Inferior parietal cortex (tissue), 1 donor: Measurements from ENCODE around the gene COX8A.
A peak's percentile ranks its signal among the peaks of the same experiment; 100 is the strongest.

Experiments
- DNase-seq: peaks from one replicate; pipeline ENCODE4 v3.0.0-alpha.2; 2016; ENCODE audit errors: extremely low spot score

The COX8A gene

DNA sequence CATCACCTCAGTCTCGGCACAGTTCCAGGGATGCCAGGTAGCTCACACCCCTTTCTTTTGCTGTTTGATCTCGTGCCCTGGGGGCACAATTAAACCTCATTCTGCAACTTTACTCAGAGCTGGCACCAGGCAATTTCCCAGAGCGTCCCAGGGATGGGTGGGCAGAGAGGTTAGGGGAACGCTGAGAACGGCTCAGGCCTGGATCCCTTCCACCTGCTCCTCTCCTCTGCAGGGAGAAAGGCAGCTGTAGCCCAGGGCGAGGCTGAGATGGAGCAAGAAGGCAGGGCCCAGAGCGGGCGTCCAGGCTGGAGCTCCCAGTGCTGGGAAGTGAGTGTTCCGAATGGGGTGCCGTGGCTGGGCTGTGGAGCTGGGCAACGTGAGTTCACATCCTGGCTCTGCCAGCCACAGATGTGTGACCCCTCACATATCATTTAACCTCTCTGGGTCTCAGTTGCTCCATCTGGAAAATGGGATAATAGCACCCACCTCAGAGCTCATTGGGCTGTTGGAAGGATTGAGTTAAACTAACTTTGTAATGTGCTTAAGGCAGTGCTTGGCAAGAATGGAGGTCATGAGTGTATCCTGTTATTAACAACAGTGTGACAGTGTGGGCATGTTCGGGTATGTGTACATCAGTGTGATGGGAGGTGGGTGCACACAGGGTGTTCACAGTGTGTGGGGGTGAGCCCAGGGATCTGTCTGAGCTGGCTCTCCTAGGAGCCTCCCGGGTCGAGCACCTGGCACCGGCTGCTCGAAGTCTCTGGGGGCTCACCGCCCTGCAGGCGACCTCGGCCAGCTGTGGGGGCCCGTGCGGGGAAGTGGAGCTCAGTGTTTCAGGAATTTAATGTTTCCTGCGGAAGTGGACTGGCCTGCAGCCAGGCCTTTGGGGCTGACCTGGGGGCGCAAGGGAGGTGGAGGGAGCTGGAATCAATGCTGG lies 27.3 kb downstream of the COX8A start:
- DNase-seq = no peak

DNA sequence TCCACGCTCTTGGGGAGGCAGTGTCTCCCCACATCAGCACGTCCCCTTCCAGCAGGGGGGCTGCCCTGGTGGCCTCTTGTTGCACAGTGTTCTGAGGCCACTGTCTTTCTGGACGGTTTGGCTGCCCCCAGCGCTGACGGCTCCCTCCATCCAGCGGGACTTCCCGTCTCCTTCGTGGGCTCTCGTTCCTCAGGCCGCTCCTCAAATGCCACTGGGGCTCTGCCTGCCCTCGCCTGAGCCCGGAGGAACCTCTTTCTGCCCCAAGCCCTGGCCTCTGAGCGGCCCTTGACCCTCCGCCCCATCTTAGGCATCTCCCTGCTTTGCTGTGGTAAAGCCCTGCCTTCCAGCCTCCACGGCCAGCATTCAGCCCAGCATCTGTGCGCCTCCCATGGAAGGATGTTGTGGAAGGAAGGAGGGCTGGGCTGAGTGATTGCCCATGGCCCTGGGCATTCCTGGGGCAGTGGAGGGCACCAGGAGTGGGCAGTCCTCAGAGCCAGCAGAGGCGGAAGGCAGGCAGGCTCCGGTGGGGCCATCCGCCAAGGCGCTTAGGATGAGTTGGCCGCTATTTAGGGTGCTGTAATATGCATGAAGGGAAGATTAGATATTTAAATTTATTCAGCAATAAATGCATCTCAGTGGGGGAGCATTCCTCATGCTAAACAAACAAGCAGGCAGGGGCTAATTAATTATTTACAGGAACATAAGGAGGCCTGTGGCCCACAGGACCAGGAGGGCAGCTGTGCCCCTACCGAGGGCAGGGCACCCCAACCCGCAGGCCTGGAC lies 29.6 kb downstream of the COX8A start:
- DNase-seq = no peak

DNA sequence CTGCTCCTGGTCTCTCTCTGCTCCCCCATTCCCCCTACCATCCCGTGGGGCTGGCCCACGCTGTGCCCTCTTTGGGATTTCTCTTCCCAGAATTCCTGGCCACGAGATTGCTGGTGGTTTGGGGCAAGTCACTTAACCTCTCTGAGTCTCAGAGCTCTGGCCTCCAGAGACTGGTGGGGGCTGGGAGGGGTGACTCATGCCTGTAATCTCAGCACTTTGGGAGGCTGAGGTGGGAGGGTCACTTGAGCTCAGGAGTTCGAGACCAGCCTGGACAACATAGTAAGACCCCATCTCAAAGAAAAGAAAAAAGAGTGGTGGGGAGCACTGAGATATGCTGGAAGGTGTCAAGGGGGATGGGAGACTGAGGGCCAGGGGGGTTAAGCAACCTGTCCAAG lies 30.2 kb downstream of the COX8A start:
- DNase-seq = no peak

DNA sequence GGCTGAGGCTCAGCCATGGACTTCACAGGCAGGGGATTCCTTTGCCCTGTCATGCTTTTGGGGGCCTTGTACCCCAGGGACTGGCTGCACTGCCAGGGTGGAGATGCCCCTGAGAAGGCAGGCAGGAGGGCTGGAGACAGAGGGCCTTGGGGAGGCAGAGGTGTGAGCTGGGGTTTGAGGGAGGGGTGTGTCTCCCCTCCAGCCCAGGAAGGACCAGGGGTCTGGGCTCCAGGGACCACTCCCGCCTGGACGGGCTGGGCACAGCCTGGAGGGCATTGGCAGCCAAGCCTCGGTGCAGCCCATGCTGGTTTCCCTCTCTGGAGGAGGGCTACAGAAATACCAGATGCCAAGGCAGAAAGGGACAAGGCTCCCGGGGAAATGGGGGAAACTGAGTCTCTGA lies 31.3 kb downstream of the COX8A start:
- DNase-seq = no peak

DNA sequence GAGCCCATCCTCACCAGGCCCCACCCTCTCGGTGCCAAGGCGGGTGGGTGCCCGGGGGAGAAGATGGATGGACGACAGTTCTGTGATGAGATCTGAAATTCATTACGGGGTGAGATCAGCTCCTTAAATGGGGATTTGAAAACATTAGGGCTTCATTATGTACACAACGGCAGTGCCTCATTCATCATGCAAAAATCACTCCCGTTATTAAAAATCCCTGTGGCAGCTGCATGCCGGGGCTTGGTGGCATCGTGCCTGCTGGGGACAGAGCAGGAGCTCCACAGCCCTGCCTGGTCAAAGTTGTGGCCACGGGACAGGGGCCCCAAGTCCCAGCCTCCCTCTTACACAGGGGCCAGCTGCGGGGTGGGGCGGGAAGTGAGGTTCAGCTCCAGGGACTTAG lies 32.0 kb downstream of the COX8A start:
- DNase-seq = no peak

DNA sequence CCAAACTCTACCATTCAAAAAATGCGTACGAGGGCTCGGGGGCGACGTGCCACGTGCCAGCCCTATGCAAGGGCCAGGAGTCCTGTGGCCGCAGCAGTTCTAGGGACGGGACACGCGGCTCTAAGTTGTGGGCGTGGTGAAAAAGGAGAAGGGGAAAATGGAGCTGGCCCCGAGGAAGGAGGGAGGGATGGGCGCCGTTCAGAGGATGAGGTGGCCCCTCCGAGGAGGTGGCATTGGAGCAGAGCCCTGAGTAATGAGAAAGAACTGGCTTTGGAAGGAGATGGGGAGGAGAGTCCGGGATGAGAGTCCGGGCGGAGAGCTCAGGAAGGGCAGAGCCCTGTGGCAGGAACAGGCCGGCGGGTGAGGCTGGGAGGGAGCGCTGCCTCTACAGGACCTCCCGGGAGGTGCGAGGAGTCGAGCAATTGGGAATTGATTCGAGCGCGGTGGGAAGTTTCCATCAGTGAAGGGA lies 32.8 kb downstream of the COX8A start:
- no peak for DNase-seq

DNA sequence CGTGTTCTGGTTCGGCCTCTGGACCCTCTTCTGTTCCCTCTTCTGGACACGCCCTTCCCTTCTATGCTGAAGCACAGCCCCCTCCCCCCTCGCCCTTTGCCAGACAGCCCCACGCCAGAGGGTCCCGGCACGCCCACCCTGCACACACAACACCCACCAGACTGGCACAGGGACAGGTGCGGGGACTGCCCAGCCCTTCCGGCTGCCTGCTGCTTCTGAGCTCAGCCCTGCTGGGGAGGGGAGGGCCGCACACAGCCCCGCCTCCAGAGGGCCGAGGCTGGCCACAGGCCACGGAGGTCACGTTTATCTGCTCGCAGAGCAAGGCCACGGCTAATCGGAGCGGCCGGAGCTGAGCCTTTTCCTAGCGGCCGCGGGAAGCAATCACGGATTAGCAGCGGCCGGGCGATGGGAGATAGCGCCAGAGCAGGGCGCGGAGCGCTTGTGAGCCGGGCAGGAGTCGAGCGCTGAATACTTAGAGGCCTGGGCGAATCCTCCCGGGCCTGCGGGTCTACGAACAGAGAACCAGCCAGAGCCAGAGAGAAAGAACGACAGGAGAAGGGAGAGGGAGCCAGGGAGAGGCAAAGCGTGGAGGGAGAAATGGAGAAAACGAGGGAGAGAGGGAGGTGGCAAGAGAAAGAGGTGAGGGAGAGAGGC lies 33.3 kb downstream of the COX8A start:
- peak; percentile 63 for DNase-seq

DNA sequence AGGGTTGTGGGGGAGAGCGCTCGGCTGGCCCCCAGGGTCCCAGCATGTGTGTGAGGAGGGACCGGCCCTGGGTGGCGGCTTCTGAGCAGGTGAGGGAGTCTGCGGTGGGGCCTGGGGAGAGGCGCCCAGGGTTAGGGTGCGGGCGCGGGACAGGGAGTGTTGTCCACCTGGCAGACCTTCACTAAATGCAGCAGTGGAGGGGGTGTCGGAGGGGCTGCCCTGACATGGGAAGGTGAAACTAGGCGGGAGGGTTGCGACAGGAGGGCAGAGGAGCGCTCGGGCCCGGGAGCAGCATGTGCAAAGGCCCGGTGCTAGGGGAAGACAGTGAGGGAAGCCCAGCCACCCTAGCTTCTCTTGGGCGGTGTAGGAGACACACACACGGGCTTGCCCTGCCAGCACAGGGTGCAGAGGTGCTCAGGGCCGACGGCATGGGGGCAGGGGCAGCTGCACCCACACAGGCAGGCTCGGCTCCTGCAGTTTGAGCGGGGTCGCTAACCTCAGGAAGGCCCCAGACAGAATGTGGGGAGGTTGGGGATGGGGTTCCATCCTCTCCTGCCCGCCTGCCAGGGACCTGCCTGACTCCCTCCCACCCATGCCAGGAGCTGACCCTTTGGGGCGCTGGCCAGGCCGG lies 34.0 kb downstream of the COX8A start:
- no peak for DNase-seq

DNA sequence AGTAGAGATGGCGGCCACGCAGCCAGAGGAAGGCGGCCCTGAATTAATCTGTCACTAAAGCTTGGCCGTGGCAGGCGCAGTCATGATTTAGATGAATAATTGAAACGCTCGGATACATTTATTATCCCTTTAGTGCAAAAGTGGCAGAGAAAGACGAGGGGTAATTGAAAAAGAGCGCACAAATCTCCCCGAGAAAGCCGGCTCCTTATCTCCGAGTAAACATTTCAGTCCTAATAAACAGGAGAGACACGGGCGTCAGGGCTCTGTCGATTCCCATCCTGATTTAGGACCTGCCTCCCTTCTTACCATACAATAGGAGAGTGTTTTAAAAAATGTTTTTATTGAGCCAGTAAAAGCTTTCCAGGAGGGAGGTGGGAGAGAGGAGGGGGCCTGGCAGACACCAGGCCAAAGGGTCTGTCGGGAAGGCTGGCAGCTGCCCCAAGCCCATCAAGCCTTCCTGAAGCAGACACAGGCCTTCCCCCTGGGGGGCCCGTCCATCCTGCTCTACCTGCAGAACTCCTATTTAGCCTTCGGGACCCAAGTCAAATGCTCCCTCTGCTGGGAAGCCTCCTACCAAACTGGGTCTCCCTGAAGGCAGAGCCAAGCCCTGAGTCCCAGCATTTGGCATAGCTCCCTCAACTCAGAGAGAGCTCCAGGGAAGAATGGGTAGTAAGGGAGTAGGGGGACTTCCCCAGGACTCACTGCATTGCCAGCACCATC lies 34.7 kb downstream of the COX8A start:
- no peak for DNase-seq

DNA sequence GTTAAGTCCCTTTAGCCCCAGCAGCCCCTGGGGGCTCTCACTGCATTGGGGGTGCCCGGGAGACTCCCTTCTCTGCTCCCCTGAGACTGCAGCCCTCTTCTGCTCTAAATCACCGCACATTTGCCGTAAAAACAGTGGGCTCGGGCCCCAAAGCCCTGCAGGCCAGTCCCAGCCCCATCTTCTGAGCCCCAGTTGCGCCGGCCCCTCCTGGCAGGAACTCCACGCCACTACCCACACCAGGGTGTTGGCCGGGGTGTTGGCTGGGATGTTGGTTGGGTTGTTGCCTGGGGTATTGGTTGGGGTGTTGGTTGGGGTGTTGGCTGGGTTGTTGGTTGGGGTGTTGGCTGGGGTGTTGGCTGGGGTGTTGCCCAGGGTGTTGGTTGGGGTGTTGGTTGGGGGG lies 35.3 kb downstream of the COX8A start:
- no peak for DNase-seq

DNA sequence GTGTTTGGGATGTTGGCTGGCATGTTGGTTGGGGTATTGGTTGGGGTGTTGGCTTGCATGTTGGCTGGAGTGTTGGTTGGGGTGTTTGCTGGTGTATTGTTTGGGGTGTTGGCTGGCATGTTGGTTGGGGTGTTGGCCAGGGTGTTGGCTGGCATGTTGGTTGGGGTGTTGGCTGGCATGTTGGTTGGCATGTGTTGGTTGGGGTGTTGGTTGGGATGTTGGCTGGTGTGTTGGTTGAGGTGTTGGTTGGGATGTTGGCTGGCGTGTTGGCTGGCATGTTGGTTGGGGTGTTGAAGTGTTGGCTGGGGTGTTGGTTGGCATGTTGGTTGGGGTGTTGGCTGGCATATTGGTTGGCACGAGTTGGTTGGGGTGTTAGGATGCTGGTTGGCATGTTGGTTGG lies 36.4 kb downstream of the COX8A start:
- no peak for DNase-seq

DNA sequence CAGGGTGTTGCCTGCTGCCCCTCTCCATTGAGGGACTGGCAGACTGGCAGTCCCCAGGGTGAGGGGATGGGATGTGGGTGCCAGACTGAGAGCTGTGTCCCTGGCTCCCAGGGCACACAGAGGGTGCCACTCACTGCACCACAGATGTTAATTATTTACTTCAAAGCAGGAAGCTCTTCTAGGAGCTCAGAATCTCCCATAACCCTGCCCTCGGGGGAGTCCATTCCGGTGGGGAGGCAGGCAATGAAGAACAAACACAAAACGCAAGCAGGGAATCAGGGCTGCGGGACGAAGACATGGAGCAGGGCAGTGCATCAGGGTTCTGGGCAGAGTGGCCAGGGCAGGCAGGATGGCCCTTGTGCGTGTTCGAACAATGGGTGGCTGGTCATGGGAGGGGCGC lies 37.0 kb downstream of the COX8A start:
- DNase-seq = no peak

DNA sequence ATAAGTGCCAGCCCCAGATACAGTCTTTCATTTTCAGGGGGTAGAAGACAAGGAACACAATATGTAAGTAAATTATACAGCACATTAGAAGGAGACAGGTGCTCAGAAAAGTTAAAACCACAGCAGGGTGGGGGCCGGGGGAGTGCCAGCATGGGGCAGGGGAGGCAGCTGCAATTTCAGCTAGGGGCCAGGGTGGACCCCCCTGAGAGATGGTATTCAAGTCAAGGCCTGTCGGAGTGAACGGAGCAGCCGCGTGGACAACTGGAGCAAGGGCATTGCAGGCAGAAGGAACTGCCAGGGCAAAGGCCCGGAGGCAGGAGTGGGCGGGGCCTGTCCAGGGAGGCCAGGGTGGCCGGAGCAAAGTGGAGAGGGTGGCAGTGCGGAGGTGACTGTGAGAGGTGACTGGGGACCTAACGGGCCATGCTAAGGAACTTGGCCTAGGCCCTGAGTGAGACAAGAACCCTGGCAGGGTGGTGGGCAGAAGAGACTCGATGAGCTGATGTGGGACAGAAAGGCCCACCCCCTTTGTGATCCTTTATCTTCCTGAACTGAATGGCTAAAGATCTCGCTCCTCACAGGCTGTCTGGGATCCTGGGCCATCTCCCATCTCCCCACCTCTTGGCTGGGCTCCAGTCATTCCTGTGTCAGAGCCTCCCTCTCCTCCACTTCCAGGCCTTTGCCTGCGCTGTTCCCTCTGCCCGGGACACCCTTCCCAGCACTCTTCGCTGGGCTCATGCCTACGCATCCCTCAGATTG lies 38.9 kb downstream of the COX8A start:
- no peak for DNase-seq

DNA sequence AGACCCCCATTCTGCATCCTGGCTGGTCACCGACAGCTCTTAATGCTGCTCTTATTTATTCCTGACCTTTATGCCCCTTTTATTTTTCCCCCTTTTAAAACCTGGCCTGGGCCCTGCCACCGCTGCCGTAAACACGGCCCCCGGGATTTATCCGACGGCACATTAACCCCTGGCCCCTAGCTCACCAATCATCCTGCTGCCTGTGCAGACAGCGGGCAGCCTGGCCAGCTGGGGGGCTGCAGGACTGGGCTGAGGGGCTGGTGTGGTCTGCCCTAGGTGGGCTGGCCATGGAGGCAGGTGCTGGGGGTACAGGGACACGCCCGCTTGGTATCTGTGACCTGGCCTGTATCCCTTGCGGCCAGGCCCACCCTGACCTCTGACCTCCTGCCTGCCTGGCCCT lies 39.9 kb downstream of the COX8A start:
- DNase-seq = no peak

DNA sequence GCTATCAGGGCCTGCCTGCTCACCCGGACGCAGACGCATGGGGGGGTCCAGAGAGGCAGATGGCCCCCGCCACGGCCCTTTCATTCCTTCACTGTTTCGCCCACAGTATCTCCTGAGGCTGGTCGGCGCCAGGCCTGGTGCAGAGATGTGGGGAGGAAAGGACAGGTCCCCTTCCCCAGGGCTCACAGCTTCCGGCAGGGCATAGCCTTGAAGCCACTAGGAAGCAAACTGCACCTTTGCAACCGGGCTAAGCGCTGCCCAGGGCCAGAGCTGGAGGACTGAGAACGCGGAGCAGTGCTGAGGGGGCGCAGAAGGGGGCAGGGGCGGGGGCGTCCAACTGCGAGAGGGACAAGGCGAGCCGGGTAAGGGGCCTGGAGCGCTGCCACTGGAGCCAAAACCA lies 41.1 kb downstream of the COX8A start:
- no peak for DNase-seq

DNA sequence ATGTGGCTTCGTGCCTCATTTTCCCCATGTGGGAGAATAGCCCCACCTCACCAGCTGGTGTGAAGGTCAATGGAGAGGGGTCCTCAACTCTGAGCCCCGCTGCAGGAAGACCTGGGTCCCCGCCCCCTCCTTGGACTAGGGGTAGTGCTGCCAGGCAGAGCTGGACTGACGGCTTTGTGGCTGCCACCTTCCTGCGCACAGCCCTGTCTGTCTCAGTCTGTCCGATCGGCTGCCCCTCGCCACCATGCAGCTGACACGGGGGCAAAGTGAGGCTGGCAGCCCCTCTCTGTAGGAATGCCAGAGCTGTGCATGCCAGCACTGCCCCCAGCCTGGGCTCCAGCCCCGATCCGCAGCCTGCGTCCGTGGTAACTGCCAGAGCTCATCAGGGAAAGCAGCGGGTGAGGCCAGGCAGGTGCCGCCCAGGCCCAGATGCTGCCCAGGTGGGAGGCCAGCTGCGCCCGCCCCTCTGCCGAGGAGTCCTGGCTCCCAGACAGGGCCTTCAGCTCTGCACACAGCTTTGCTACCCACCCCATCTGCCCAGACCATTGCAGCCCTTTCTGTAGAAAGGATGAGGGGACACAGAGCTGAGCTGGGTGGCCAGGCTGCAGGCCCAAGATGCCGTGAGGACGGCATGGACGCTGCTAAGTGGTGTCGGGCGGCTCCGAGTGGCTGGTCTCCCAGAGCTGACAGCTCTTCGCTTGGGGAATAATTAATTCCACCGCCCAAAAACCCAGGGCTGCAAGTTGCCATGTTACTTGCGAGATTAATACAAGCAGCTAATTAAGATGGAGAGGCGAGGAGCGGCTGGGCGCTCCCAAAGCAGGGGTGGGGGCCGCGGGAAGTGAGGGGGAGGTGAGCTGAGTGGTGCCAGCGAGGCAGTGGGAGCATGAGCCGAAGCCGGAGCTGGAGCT lies 41.8 kb downstream of the COX8A start:
- no peak for DNase-seq

DNA sequence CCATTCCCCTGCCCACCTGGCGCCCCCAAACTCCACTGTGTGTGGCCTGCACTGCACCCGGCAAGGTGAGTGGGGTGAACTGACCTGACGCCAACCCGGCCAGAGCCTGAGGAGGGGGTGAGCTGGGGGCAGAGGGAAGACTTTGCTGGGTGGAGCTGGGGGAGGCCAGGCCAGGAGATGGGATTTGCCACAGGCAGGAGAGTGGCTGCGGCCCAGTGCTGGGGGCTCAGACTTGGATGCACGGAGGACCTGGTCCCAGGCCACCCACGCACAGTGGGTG lies 43.5 kb downstream of the COX8A start:
- no peak for DNase-seq

DNA sequence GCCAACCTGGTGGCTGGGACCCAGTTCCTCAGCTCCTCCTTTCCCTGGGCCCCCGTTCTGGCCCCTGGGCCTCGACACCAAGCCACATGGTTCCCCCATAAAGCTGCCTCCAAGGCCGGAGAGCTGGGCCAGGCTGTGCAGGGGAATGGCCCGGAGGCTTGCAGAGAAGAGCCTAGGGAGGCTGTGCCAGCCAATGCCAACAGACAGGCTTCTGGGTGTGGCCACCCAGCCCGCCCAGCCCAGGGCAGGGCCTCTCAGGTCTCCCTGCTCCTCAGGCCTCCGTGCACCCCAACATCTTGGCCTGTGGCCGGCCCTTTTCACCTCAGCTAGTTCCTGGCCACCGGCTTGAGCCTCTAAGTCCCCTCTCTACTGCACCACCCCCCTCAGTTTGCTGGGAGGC lies 43.9 kb downstream of the COX8A start:
- no peak for DNase-seq

DNA sequence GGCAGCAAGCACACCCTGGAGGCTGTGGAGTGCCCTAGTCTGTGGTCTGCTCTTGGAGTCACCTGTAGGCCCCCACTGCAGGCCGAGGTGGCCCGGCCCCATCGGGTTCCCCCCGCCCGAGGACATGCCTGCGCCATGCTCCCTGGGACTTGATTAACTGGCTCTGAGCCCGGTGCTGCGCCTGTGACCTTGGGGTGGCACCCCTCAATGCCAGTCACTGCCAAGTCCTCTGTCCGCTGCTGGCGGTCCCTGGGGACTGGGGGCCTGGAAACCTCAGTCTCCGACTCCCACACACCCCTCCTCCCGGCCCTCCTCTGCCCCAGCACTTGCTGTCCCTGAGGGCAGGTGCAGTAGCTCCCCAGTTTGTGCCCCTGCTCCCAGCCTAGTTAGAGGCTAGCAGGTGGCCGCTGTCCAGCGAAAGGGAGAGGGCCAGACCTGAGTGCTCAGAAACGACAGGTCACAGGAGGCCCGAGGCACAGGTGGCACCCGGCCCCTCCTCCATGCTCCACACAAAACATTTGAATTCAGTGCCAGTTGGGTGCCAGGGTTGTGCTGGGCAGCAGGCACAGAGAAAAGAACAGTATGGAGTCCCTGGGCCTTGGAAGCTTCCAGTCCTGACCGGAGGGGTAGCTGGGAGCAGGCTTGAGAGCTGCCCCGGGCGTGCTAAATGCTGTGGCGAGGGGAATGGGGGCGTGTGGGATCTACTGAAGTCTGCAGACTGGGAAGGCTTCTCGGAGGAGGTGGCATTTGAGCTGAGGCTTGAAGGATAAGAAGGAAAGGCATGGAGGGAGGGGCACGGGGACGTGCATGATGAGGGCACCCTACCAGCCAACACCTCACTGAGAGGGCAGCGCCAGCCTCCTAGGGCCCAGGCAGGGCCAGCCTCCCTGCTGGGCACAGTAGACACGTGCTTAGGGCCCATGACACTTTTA lies 45.0 kb downstream of the COX8A start:
- DNase-seq = no peak
